Muscle layer of colon (tissue), 2 donors: Measurements from ENCODE around the gene ASPA.
"Not testable (repeated sequence)": the region's sequence is repeated elsewhere in the genome, so short reads cannot be mapped to it uniquely, and the experiment has no call there.

Experiments used
- H3K27ac ChIP-seq: one replicate; pipeline ENCODE4 v1.7.0; 2013; ENCODE audit warnings: low read depth, mild to moderate bottlenecking, low read length, moderate library complexity
- H3K27me3 ChIP-seq, 2 donors: one replicate each; pipeline ENCODE4 v1.7.0; 2013; ENCODE audit warnings: low read length in 2 of 2, mild to moderate bottlenecking in 2 of 2; ENCODE audit not compliant: insufficient read depth in 2 of 2, control insufficient read depth in 1 of 2
- H3K36me3 ChIP-seq: one replicate; pipeline ENCODE4 v1.7.0; 2013; ENCODE audit warnings: mild to moderate bottlenecking, low read length; ENCODE audit not compliant: insufficient read depth
- H3K4me1 ChIP-seq: one replicate; pipeline ENCODE4 v1.7.0; 2013; ENCODE audit warnings: mild to moderate bottlenecking, low read length; ENCODE audit not compliant: insufficient read depth
- H3K4me3 ChIP-seq, 2 donors: one replicate each; pipeline ENCODE4 v1.7.0; 2013; ENCODE audit warnings: low read length in 2 of 2, low read depth in 1 of 2, mild to moderate bottlenecking in 1 of 2, moderate library complexity in 1 of 2
- H3K9ac ChIP-seq: one replicate; pipeline ENCODE4 v1.7.0; 2013; ENCODE audit warnings: low read length
- H3K9me3 ChIP-seq: one replicate; pipeline ENCODE4 v1.7.0; 2013; ENCODE audit warnings: mild to moderate bottlenecking, low read length
- donor health status: abdominal sarcoma.
- donor health status: Adenocarcinoma of cecum.

ASPA gene

DNA sequence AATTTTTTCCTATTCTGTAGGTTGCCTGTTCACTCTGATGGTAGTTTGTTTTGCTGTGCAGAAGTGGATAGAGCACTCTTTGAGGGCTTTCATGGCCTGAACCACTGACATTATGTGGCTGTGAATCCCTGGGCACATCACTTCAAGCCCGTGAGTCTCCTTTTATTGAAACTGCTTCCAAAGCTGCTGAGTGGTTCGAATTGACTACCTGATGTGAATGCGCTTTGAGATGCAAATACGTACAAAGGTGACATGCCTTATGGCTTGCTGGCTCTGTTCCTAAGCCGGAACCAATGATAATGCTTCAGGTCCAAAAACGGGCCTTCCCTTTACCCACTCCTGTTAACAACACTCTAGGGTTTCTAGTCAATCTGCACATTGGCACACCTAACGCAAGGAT is 34.3 kb downstream of the ASPA start:
- Histone ChIP-seq H3K9ac (no peak overlapping the region), H3K4me3 (no peak overlapping the region)

DNA sequence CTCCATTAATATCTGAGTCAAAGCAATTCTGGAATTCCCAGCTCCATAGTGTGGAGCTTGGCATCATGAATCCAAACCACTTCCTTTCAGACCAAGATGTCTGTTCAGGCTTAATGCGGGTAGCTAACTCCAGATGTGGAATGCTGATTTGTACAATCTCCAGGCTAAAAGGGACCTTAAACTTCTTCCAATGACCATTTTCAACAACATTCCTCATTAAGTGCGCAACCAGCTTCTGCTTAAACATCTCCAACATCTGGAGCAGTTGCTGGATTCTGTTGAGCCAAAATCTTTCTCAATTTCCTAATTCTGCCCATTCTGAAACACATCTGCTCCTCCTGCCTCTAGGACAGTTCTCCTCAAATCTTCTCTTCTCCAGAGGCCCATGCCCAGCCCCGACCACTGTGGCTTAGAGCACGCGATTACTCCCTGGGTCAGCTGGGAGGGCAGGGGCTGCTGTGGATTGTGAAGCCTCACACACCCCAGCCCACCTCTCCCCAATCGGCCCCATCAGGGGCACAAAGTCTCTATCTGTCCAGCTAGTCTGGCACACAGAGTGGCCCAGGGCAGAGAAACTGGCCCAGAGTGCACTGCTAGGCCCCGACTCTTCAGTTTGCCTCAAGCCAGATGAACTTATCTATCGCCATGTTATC is 36.2 kb downstream of the ASPA start:
- Histone ChIP-seq H3K9ac (no peak overlapping the region), H3K4me3 (no peak overlapping the region)

More for the DNA sequence above, 34.3 kb downstream of the ASPA start:
- Histone ChIP-seq H3K4me1 (peaks cover 6% of the 10 kb centered on the region), H3K36me3 (no peaks in the 10 kb centered on the region), H3K27ac (no peak overlapping the region), H3K9me3 (no peaks in the 10 kb centered on the region), H3K27me3 (no peaks in the 10 kb centered on the region)

DNA sequence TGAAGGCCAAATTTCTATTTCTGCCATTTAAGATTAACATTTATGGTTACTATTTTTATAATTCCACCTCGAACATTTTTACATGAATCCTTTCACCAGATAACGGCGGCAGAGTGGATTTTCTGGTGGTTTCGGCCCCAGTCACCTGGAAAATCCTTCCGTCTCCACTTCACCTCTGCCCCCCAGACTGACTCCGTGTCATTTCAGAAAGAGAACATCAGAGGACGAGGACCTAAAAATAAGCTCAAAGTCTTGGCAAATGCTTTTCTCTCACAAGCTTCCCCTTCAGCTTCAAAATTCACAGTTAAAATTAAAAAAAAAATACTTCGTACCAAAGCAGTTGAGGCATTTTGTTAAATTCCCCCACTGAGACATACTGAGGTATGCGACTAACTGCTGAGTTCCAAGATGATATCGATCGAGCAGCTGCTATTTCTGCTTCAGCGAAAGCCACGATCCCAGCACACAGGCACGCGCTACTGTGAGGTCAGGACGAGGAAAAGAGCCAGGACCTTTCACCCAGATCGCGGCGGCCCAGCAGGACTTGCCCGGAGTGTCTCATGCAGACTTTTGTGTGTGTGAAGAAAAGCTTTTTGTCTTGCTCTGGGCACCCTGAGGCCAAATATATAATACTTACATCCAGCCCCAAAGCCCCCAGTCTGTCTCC is 36.8 kb downstream of the ASPA start:
- H3K9ac ChIP-seq: no peak overlapping the region

More for the DNA sequence above, 36.2 kb downstream of the ASPA start:
- H3K4me1 ChIP-seq: peaks cover 6% of the 10 kb centered on the region
- H3K27ac ChIP-seq: no peak overlapping the region
- H3K9me3 ChIP-seq: no peaks in the 10 kb centered on the region
- no peaks in the 10 kb centered on the region for H3K27me3 ChIP-seq
- H3K36me3 ChIP-seq: no peaks in the 10 kb centered on the region

DNA sequence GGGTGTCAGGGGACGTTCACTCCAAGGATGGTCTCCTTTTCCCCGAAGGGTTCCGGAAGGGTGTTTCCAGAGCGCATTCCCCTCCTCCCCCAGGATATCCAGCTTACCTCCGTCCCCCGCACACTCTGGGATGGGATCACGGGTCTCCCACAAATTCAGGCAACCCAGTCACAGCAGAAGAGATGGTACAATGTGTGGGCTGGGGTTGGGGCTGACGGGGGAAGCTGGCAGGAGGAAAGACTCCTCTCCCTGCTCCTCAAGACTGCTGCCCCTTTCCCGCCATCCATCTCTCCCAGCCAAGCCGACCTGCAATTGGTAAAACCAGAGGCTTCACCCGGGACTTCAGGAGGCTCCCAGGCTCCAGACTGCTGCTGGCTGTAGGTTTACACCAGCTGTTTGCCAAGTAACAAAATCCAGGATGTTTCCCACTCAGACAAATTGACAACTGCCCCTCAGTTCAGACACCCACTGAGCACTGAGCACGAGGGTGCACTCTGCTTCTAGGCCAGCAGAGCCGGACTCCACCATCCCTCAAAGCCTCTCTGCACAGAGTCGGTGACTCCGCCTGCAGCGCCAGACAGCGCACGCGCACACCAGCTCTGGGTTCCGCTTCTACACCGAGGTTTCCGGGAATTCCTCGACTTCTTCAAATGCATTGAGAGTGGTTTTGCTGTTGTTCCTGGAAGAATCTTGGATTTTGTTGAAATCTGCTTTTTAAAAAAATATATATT is 37.7 kb downstream of the ASPA start:
- H3K36me3 ChIP-seq: no peaks in the 10 kb centered on the region
- H3K9ac ChIP-seq: no peak overlapping the region
- H3K9me3 ChIP-seq: no peaks in the 10 kb centered on the region
- no peak overlapping the region for H3K27ac ChIP-seq
- no peaks in the 10 kb centered on the region for H3K27me3 ChIP-seq
- no peak overlapping the region for H3K4me3 ChIP-seq
- peaks cover 6% of the 10 kb centered on the region for H3K4me1 ChIP-seq

More for the DNA sequence above, 36.8 kb downstream of the ASPA start:
- peak overlapping the region; percentile 7 for H3K27ac ChIP-seq
- peaks cover 6% of the 10 kb centered on the region for H3K4me1 ChIP-seq
- no peak overlapping the region for H3K4me3 ChIP-seq
- no peaks in the 10 kb centered on the region for H3K27me3 ChIP-seq
- H3K36me3 ChIP-seq: no peaks in the 10 kb centered on the region
- H3K9me3 ChIP-seq: no peaks in the 10 kb centered on the region

DNA sequence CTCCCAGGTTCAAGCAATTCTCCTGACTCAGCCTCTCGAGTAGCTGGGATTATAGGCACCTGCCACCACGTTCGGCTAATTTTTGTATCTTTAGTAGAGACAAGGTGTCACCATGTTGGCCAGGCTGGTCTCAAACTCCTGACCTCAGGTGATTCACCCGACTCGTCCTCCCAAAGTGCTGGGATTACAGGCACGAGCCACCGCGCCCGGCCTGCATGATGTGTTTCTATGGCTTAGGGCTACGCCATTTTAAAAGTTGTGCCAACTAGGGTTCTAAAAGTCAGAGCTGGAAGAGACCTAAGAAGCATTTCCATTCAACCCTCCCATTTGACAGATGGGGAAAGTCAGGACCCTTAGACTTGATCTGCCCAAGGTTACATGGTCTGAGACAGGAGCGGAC is 38.4 kb downstream of the ASPA start:
- not testable (repeated sequence) for H3K36me3 ChIP-seq, H3K9me3 ChIP-seq, H3K27ac ChIP-seq, H3K9ac ChIP-seq, H3K27me3 ChIP-seq, H3K4me3 ChIP-seq, H3K4me1 ChIP-seq

DNA sequence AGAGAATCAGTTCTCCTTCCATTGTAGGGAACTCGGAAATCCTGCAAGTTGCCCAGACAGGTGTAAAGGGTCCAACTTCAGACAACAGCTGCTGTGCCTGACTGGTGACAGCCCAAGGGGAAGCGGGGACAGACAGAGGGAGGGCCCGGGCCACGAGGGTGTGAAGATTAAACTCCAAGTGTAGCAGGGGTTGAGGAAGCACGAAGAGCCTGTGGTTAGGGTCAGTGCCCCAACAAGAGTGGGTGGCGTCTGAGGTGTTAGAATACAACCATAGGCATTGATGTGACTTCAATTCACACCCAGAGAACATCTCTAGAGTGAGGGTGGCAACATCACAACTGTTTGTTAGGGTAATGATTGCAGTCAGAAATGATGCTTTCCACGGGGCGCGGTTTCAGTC is 39.1 kb downstream of the ASPA start:
- no peak overlapping the region for H3K4me3 ChIP-seq
- H3K36me3 ChIP-seq: no peaks in the 10 kb centered on the region
- H3K9me3 ChIP-seq: no peaks in the 10 kb centered on the region
- H3K9ac ChIP-seq: no peak overlapping the region
- H3K4me1 ChIP-seq: peaks cover 6% of the 10 kb centered on the region
- no peak overlapping the region for H3K27ac ChIP-seq
- H3K27me3 ChIP-seq: no peaks in the 10 kb centered on the region

DNA sequence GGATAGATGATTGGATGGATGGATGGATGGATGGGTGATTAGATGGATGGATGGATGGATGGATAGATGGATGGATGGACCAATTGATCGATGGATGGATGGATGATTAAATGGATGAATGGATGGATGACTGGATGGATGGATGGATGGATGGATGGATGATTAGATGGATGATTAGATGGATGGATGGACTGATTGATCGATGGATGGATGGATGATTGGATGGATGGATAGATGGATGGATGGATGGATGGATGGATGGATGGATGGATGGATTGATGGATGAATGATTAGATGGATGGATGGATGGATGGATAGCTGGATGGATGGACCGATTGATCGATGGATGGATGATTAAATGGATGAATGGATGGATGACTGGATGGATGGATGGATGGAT is 43.7 kb downstream of the ASPA start:
- H3K36me3 ChIP-seq, H3K27me3 ChIP-seq, H3K4me3 ChIP-seq, H3K9me3 ChIP-seq, H3K27ac ChIP-seq, H3K4me1 ChIP-seq, H3K9ac ChIP-seq: not testable (repeated sequence)

DNA sequence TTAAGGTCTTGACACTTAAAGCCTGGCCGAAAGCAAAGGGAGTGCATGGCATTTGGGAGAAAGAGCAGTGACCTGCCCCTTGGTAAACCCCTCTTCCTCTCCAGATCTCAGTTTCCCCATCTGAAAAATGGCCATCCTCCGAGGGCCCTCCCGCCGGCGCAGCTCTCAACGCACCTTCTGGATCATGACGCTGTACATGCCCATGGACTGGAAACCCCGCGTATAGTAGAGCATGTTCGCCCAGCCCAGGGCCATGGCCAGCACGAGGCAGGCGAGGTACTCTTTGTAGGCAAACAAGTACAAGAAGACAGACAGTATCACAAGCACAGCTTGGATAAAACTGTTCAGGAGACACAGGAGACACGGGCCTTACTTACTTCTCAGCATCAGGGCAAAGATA is 48.2 kb downstream of the ASPA start:
- Histone ChIP-seq H3K27ac (no peak overlapping the region), H3K4me1 (no peaks in the 10 kb centered on the region), H3K36me3 (no peaks in the 10 kb centered on the region), H3K9me3 (no peaks in the 10 kb centered on the region), H3K27me3 (no peaks in the 10 kb centered on the region), H3K4me3 (no peak overlapping the region), H3K9ac (no peak overlapping the region)

DNA sequence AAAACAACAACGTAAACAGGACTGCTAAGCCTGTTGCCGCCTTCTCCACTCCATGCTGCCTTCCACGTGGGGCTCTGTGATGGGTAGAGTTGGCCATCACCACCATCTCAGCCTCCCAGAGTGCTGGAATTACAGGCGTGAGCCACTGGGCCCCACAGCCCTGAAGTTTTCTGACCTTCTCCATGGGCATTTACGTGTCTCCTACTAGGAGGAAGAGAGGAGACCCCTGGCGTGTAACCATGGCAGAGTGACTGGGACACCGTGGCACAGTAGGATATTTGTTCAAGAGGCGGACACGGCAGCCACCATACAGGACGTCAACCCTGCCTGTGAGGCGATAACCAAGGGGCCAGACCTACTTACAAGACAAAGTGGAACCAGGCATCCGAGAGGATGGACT is 50.7 kb downstream of the ASPA start:
- Histone ChIP-seq H3K4me3 (no peak overlapping the region), H3K9ac (no peak overlapping the region), H3K27ac (no peak overlapping the region), H3K4me1 (no peaks in the 10 kb centered on the region), H3K9me3 (no peaks in the 10 kb centered on the region), H3K36me3 (no peaks in the 10 kb centered on the region), H3K27me3 (no peaks in the 10 kb centered on the region)

DNA sequence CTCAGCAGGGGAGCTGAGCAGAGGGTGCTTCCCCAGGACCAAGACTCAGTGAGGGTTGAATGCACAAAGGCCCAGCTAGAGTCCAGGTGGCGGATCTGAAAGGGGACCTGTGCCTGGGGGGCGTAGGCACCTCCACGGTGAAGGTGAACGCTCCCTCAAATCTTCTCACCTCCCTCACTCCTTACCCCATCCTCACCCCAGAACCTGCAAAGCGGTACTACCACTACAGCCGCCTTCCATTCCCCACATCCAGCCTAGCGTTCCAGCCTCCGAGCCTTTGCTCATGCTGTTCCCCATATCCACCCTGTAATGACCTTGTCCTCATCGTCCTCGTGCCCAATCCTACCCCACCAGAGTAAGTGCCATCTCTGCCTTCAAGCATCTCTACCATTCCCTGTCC is 51.2 kb downstream of the ASPA start:
- Histone ChIP-seq H3K9ac (no peak overlapping the region), H3K4me1 (no peaks in the 10 kb centered on the region), H3K9me3 (no peaks in the 10 kb centered on the region), H3K27me3 (no peaks in the 10 kb centered on the region), H3K36me3 (no peaks in the 10 kb centered on the region), H3K4me3 (no peak overlapping the region), H3K27ac (no peak overlapping the region)

DNA sequence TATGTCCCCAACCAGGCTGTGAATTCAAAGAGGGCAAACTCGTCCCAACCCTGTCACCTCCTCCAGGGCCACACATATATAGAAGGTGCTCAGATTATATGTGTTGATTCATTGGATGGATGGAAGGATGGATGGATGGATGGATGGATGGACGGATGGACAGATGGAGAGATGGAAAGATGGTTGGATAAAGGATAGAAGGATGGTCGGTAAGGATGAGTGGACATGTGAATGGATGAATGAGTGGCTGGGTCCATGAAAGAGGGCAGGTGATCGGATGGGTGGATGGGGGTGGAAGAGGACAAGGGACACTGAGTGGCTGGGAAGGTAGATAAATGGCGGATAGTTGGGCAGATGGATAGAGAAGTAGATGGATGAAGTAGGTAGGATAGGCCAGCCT is 51.7 kb downstream of the ASPA start:
- no peaks in the 10 kb centered on the region for H3K4me1 ChIP-seq
- H3K36me3 ChIP-seq: no peaks in the 10 kb centered on the region
- H3K4me3 ChIP-seq: no peak overlapping the region
- no peak overlapping the region for H3K9ac ChIP-seq
- H3K9me3 ChIP-seq: no peaks in the 10 kb centered on the region
- no peaks in the 10 kb centered on the region for H3K27me3 ChIP-seq
- no peak overlapping the region for H3K27ac ChIP-seq
